HG03196 (cell line): ENCODE measurements around the gene PCDHGA1.
A peak's percentile ranks its signal among the peaks of the same experiment; 100 is the strongest.
"Not testable (repeated sequence)": the region's sequence is repeated elsewhere in the genome, so short reads cannot be mapped to it uniquely, and the experiment has no call there.

Experiments used
- ATAC-seq: cut with Tn5 transposase; IDR thresholded peaks from one replicate; pipeline ENCODE4 v1.9.1; 2021; ENCODE audit not compliant: unreplicated experiment

Gene PCDHGA1

GRCh38 chr5:141409598-141410306 lies 79.4 kb downstream of the PCDHGA1 start:
- ATAC-seq: no peak

DNA sequence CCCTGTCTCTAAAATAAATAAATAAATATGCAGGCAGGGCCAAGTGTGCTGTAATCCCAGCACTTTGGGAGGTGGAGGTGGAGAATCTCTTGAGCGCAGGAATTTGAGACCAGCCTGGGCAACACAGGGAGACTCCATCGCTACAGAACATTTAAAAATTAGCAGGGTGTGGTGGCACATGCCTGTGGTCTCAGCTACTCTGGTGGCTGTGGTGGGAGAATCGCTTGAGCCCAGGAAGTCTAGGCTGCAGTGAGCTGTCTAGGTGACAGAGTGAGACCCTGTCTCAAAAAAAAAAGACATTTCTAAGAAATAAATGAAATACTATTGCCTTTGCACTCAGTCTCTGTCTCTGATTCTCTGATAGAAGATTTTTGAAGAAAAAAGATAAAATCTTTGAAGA lies 81.3 kb downstream of the PCDHGA1 start:
- no peak for ATAC-seq

- ATAC-seq: peak; percentile 63
Measured at GRCh38 chr5:141412854-141413539, 82.7 kb downstream of the PCDHGA1 start, which contains the start of gene PCDHGA10. TSS of gene PCDHGA10 (plus strand) at chr5:141412987. CDS start at chr5:141413176, 189 bp downstream.

- no peak for ATAC-seq
Measured at GRCh38 chr5:141413540-141414069, 83.3 kb downstream of the PCDHGA1 start.

DNA sequence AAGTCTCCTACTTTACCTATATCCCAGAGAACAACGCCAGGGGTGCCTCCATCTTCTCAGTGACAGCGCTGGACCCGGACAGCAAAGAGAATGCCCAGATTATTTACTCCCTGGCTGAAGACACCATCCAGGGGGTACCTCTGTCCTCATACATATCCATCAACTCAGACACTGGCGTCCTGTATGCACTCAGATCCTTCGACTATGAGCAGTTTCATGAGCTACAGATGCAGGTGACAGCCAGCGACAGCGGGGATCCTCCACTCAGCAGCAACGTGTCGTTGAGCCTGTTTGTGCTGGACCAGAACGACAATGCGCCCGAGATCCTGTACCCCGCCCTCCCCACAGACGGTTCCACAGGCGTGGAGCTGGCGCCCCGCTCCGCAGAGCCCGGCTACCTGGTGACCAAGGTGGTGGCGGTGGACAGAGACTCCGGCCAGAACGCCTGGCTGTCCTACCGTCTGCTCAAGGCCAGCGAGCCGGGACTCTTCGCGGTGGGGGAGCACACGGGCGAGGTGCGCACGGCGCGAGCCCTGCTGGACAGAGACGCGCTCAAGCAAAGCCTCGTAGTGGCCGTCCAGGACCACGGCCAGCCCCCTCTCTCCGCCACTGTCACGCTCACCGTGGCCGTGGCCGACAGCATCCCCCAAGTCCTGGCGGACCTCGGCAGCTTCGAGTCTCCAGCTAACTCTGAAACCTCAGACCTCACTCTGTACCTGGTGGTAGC lies 84.4 kb downstream of the PCDHGA1 start:
- ATAC-seq: not testable (repeated sequence)

- ATAC-seq: not testable (repeated sequence)
Measured at GRCh38 chr5:141415275-141415618, 84.9 kb downstream of the PCDHGA1 start.

DNA sequence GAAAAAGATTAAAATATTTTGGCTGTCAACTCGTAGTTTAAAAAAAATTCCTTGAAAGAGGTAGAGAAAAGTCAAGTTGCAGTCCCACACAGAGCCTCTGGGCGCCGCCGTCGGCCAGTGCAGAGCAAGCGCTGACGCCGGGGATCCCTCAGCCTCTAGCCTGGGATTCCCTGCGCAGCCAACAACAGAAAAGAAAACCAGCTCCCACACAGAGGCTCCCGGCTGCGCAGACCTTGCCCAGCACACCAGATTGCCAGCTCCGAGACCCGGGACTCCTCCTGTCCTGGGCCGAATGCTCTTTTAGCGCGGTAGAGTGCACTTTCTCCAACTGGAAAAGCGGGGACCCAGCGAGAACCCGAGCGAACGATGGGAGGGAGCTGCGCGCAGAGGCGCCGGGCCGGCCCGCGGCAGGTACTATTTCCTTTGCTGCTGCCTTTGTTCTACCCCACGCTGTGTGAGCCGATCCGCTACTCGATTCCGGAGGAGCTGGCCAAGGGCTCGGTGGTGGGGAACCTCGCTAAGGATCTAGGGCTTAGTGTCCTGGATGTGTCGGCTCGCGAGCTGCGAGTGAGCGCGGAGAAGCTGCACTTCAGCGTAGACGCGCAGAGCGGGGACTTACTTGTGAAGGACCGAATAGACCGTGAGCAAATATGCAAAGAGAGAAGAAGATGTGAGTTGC lies 87.3 kb downstream of the PCDHGA1 start, which contains the start of gene PCDHGB7:
Gene PCDHGB7 (plus strand): TSS at position 184 of the 679 bp plus-strand sequence. CDS start 183 bp downstream, at position 367.
- peak; percentile 77 for ATAC-seq

DNA sequence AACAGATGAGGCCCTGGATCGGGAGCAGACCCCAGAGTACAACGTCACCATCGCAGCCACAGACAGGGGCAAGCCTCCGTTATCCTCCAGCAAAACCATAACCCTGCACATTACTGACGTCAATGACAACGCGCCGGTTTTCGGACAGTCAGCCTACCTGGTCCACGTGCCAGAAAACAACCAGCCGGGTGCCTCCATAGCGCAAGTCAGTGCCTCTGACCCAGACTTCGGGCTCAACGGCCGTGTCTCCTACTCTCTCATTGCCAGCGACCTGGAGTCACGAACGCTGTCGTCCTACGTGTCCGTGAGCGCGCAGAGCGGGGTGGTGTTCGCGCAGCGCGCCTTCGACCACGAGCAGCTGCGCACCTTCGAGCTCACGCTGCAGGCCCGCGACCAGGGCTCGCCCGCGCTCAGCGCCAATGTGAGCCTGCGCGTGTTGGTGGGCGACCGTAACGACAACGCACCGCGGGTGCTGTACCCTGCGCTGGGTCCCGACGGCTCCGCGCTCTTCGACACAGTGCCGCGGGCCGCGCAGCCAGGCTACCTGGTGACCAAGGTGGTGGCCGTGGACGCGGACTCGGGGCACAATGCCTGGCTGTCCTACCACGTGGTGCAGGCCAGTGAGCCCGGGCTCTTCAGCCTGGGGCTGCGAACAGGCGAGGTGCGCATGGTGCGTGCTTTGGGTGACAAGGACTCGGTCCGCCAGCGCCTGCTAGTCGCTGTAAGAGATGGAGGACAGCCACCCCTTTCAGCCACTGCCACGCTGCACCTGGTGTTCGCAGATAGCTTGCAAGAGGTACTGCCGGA lies 89.0 kb downstream of the PCDHGA1 start:
- ATAC-seq: no peak

DNA sequence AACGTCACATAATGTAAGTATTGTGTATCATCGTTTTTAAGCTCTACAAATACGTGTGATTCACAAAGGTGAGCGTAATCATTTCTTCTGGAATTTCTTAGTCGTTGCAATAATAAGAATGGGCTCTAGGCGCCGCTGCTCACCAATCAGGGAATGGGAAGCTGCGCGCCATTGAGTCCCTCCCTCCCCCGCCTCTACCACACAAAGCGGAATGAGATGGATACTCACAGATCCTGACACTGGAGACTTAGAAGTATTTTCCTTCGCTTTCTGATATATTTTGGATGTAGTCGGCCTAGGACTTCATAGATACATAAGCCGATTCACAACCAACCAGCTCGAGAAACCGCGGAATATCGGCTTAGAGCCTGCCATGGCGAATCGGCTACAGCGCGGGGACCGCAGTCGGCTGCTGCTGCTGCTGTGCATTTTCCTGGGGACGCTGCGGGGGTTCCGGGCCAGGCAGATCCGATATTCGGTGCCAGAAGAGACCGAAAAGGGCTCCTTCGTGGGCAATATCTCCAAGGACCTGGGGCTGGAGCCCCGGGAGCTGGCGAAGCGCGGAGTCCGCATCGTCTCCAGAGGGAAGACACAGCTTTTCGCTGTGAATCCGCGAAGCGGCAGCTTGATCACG lies 90.7 kb downstream of the PCDHGA1 start, which contains the start of gene PCDHGA11:
Gene PCDHGA11 (plus strand): TSS at position 197 of the 634 bp plus-strand sequence. CDS start 177 bp downstream, at position 374.
- no peak for ATAC-seq

GRCh38 chr5:141421489-141421855 lies 91.2 kb downstream of the PCDHGA1 start:
- no peak for ATAC-seq

GRCh38 chr5:141422742-141423291 lies 92.5 kb downstream of the PCDHGA1 start:
- ATAC-seq: no peak

- ATAC-seq: no peak
Measured at GRCh38 chr5:141427783-141428426, 97.6 kb downstream of the PCDHGA1 start.

GRCh38 chr5:141430332-141431113 lies 100.2 kb downstream of the PCDHGA1 start, which contains the start of gene PCDHGA12:
TSS of gene PCDHGA12 (plus strand) at chr5:141430507. CDS start at chr5:141430760, 253 bp downstream.
- ATAC-seq: no peak

- no peak for ATAC-seq
Measured at GRCh38 chr5:141431286-141431685, 101.0 kb downstream of the PCDHGA1 start.

DNA sequence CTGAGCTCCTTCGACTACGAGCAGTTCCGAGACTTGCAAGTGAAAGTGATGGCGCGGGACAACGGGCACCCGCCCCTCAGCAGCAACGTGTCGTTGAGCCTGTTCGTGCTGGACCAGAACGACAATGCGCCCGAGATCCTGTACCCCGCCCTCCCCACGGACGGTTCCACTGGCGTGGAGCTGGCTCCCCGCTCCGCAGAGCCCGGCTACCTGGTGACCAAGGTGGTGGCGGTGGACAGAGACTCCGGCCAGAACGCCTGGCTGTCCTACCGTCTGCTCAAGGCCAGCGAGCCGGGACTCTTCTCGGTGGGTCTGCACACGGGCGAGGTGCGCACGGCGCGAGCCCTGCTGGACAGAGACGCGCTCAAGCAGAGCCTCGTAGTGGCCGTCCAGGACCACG lies 102.0 kb downstream of the PCDHGA1 start:
- not testable (repeated sequence) for ATAC-seq

DNA sequence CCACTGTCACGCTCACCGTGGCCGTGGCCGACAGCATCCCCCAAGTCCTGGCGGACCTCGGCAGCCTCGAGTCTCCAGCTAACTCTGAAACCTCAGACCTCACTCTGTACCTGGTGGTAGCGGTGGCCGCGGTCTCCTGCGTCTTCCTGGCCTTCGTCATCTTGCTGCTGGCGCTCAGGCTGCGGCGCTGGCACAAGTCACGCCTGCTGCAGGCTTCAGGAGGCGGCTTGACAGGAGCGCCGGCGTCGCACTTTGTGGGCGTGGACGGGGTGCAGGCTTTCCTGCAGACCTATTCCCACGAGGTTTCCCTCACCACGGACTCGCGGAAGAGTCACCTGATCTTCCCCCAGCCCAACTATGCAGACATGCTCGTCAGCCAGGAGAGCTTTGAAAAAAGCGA lies 102.4 kb downstream of the PCDHGA1 start:
- ATAC-seq: not testable (repeated sequence)

DNA sequence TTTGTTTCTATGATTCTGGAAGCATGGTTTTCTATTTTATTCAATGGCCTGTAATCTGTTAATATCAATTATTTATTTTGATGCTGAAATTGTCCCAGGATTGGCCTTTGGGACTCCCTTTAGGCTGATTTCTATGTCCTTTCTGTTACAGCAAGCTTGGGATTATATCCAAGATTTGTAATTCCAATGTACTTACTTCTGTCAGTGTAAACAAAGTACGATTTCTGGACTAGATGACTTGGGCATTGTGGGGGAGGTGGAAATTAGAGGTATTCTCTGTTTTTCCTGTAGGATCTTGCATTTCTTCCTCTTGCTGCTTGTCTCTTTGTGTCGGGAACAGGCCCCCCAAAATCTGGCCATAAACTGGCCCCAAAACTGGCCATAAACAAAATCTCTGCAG lies 103.7 kb downstream of the PCDHGA1 start:
- ATAC-seq: no peak

- ATAC-seq: no peak
Measured at GRCh38 chr5:141437221-141437620, 106.9 kb downstream of the PCDHGA1 start.
